Endometrial microvascular endothelial cells (primary cell): ENCODE measurements around the gene KLRC3. TPM values are rescaled to one million over a fixed set of nuclear protein-coding genes. Genes with fewer than 3 reads are reported as not detected.

ENCODE experiments used
- total RNA-seq: library from RNA; depleted of rRNA; stranded (reverse); fragments of >200 nt; gene quantifications from one replicate; pipeline ENCODE4 v1.2.3, GENCODE V29; 2015; ENCODE audit errors: inconsistent ontology term

Gene KLRC3
- total RNA-seq, 1 donor from 2014 or later, result not detected

Other genes starting within 250 kb of the KLRC3 start
- 1.5 TPM for gene OLR1, start 248.5 kb downstream of the KLRC3 start, total RNA-seq
- gene TMEM52B, start 241.6 kb downstream of the KLRC3 start, total RNA-seq, result not detected
- gene GABARAPL1, start 207.7 kb downstream of the KLRC3 start, total RNA-seq, result 30.0 TPM
- gene KLRD1, start 112.7 kb downstream of the KLRC3 start, total RNA-seq, result not detected
- not detected for gene KLRK1, start 30.6 kb downstream of the KLRC3 start, total RNA-seq
- gene KLRC4, start 10.8 kb downstream of the KLRC3 start, total RNA-seq, result not detected
- not detected for gene KLRC2, start 15.4 kb upstream of the KLRC3 start, total RNA-seq
- not detected for gene KLRC1, start 32.8 kb upstream of the KLRC3 start, total RNA-seq
- 1.4 TPM for gene EIF2S3B, start 85.3 kb upstream of the KLRC3 start, total RNA-seq
- gene MAGOHB, start 193.0 kb upstream of the KLRC3 start, total RNA-seq, result 11.2 TPM